ENCODE data around the gene PLCL1. TPM values are rescaled to one million over a fixed set of nuclear protein-coding genes. Genes with fewer than 3 reads are reported as not detected.
A peak's percentile ranks its signal among the peaks of the same experiment; 100 is the strongest.

The PLCL1 gene
- total RNA-seq, 1 experiment from 2014 or later: 0.02 TPM

- DNase-seq (ENCODE audit: low read depth): no peak
Measured at GRCh38 chr2:197952540-197953202, 148.3 kb downstream of the PLCL1 start.

GRCh38 chr2:197954328-197954727 lies 149.9 kb downstream of the PLCL1 start:
- DNase-seq (ENCODE audit: low read depth): no peak

GRCh38 chr2:197958592-197959150 lies 154.3 kb downstream of the PLCL1 start:
- DNase-seq (ENCODE audit: low read depth): no peak

- no peak for DNase-seq (ENCODE audit: low read depth)
Measured at GRCh38 chr2:197959383-197959782, 155.0 kb downstream of the PLCL1 start.

GRCh38 chr2:197960786-197961185 lies 156.4 kb downstream of the PLCL1 start:
- no peak for DNase-seq (ENCODE audit: low read depth)

- DNase-seq (ENCODE audit: low read depth): no peak
Measured at GRCh38 chr2:197964720-197965119, 160.3 kb downstream of the PLCL1 start.

GRCh38 chr2:197965756-197966155 lies 161.4 kb downstream of the PLCL1 start:
- DNase-seq (ENCODE audit: low read depth): no peak

- DNase-seq (ENCODE audit: low read depth): peak; percentile 4
Measured at GRCh38 chr2:197969391-197969893, 165.0 kb downstream of the PLCL1 start.

- peak; percentile 9 for DNase-seq (ENCODE audit: low read depth)
Measured at GRCh38 chr2:197972061-197972460, 167.7 kb downstream of the PLCL1 start.

- no peak for DNase-seq (ENCODE audit: low read depth)
Measured at GRCh38 chr2:197972587-197972986, 168.2 kb downstream of the PLCL1 start.

GRCh38 chr2:197973772-197974171 lies 169.4 kb downstream of the PLCL1 start:
- no peak for DNase-seq (ENCODE audit: low read depth)

GRCh38 chr2:197975931-197976519 lies 171.6 kb downstream of the PLCL1 start:
- no peak for DNase-seq (ENCODE audit: low read depth)

- DNase-seq (ENCODE audit: low read depth): no peak
Measured at GRCh38 chr2:197978971-197979370, 174.6 kb downstream of the PLCL1 start.

- no peak for DNase-seq (ENCODE audit: low read depth)
Measured at GRCh38 chr2:197982565-197982964, 178.2 kb downstream of the PLCL1 start.

GRCh38 chr2:197985029-197985638 lies 180.7 kb downstream of the PLCL1 start:
- no peak for DNase-seq (ENCODE audit: low read depth)

- no peak for DNase-seq (ENCODE audit: low read depth)
Measured at GRCh38 chr2:197986977-197987376, 182.6 kb downstream of the PLCL1 start.

GRCh38 chr2:197990356-197990755 lies 186.0 kb downstream of the PLCL1 start:
- DNase-seq (ENCODE audit: low read depth): no peak

GRCh38 chr2:197992482-197993133 lies 188.2 kb downstream of the PLCL1 start:
- DNase-seq (ENCODE audit: low read depth): no peak

- DNase-seq (ENCODE audit: low read depth): no peak
Measured at GRCh38 chr2:197993363-197993762, 189.0 kb downstream of the PLCL1 start.

- DNase-seq (ENCODE audit: low read depth): peak; percentile 7
Measured at GRCh38 chr2:197993830-197994229, 189.4 kb downstream of the PLCL1 start.

- DNase-seq (ENCODE audit: low read depth): no peak
Measured at GRCh38 chr2:197994751-197995150, 190.4 kb downstream of the PLCL1 start.

- no peak for DNase-seq (ENCODE audit: low read depth)
Measured at GRCh38 chr2:197996583-197996982, 192.2 kb downstream of the PLCL1 start.
